Smooth muscle cell (in vitro differentiated cells): ENCODE data around the gene PDGFRB. TPM values are rescaled to one million over a fixed set of nuclear protein-coding genes. Genes with fewer than 3 reads are reported as not detected.

Experiments used
- DNase-seq: peaks from one replicate; lab custom pipeline; 2025; ENCODE audit not compliant: unreplicated experiment; lab: John Stamatoyannopoulos, UW
- H2AFZ ChIP-seq: fragments of 200-600 bp; sonication (generic); 2 replicates; pipeline ENCODE4 v1.6.0; 2016; ENCODE audit warnings: antibody characterized with exemption, low read depth, mild to moderate bottlenecking
- H3F3A ChIP-seq: fragments of 200-600 bp; sonication (generic); 2 replicates; pipeline ENCODE4 v1.6.0; 2017; ENCODE audit warnings: antibody characterized with exemption, low read depth
- H3K27ac ChIP-seq: fragments of 200-600 bp; sonication (generic); 2 replicates; pipeline ENCODE4 v1.5.1; 2016; ENCODE audit warnings: low read depth, mild to moderate bottlenecking
- H3K27me3 ChIP-seq: fragments of 200-600 bp; sonication (generic); 2 replicates; pipeline ENCODE4 v1.6.1; 2016; ENCODE audit warnings: low read depth, mild to moderate bottlenecking
- H3K36me3 ChIP-seq: fragments of 200-600 bp; sonication (generic); 2 replicates; pipeline ENCODE4 v1.5.1; 2016; ENCODE audit warnings: low read depth
- H3K4me1 ChIP-seq: fragments of 200-600 bp; sonication (generic); 2 replicates; pipeline ENCODE4 v1.5.1; 2016; ENCODE audit warnings: low read depth
- H3K4me2 ChIP-seq: fragments of 200-600 bp; sonication (generic); 2 replicates; pipeline ENCODE4 v1.6.0; 2016; ENCODE audit warnings: mild to moderate bottlenecking
- H3K4me3 ChIP-seq: fragments of 200-600 bp; sonication (generic); 2 replicates; pipeline ENCODE4 v1.5.1; 2016; ENCODE audit warnings: mild to moderate bottlenecking
- H3K79me2 ChIP-seq: fragments of 200-600 bp; sonication (generic); 2 replicates; pipeline ENCODE4 v1.6.0; 2016; ENCODE audit warnings: low read depth, mild to moderate bottlenecking
- H3K9ac ChIP-seq: fragments of 200-600 bp; sonication (generic); 2 replicates; pipeline ENCODE4 v1.6.0; 2016; ENCODE audit warnings: low read depth
- H3K9me3 ChIP-seq: fragments of 200-600 bp; sonication (generic); replicated peaks from 2 replicates; pipeline ENCODE4 v1.5.1; 2016; ENCODE audit warnings: low read depth
- H4K20me1 ChIP-seq: fragments of 200-600 bp; sonication (generic); 2 replicates; pipeline ENCODE4 v1.6.0; 2016; ENCODE audit warnings: low read depth
- CTCF ChIP-seq: fragments of 200-600 bp; sonication (generic); IDR thresholded peaks from 2 replicates; pipeline ENCODE4 v1.5.1; 2017; ENCODE audit warnings: borderline replicate concordance, mild to moderate bottlenecking, antibody characterized with exemption; ENCODE audit not compliant: insufficient read depth, poor library complexity, severe bottlenecking
- WGBS: methylation state at CpG from one replicate; pipeline ENCODE4 v1.1.7; 2016; ENCODE audit warnings: low lambda C conversion rate; 5-methylcytosine and 5-hydroxymethylcytosine counted together
- polyA plus RNA-seq: library from polyadenylated mRNA; unstranded; fragments of >200 nt; fragmentation: Nextera tagmentation; extraction: Ambion mirVana; gene quantifications from 2 replicates; pipeline ENCODE4 v1.2.1, GENCODE V29; 2016
- total RNA-seq: library from RNA; depleted of rRNA; stranded (reverse); fragments of >200 nt; gene quantifications from 2 replicates; pipeline ENCODE4 v1.2.3, GENCODE V29; 2014

PDGFRB gene
- total and polyA plus RNA-seq, 2 experiments from 2014 or later: 370 to 522 TPM

GRCh38 chr5:150161242-150162141 lies 5.8 kb upstream of the PDGFRB start:
- DNase-seq: peak; percentile 73
- Histone ChIP-seq H3K4me1 (peaks cover 3% of the 10 kb centered on the region), H3K9me3 (no peaks in the 10 kb centered on the region), H3K4me2 (no peak overlapping the region), H3K36me3 (no peaks in the 10 kb centered on the region), H4K20me1 (no peaks in the 10 kb centered on the region), H3K4me3 (no peak overlapping the region), H3K27ac (peak overlapping the region; percentile 100), H2AFZ (no peak overlapping the region), H3K79me2 (no peaks in the 10 kb centered on the region), H3K9ac (no peak overlapping the region), H3K27me3 (peaks cover 9% of the 10 kb centered on the region), H3F3A (peaks cover 13% of the 10 kb centered on the region)
- peak; percentile 89 for TF ChIP-seq CTCF
- WGBS: 24% methylated on average over 14 of the region's 14 CpGs

GRCh38 chr5:150160448-150161081 lies 4.9 kb upstream of the PDGFRB start:
- H3K4me1 ChIP-seq: peaks cover 3% of the 10 kb centered on the region
- peak overlapping the region; percentile 16 for H3K4me2 ChIP-seq
- H4K20me1 ChIP-seq: no peaks in the 10 kb centered on the region

GRCh38 chr5:150159741-150160179 lies 4.1 kb upstream of the PDGFRB start:
- H3K27ac ChIP-seq: peak overlapping the region; percentile 100
- no peak overlapping the region for H2AFZ ChIP-seq
- H3K9me3 ChIP-seq: no peaks in the 10 kb centered on the region
- H4K20me1 ChIP-seq: no peaks in the 10 kb centered on the region
- no peak for DNase-seq
- peaks cover 13% of the 10 kb centered on the region for H3F3A ChIP-seq
- H3K4me1 ChIP-seq: peaks cover 9% of the 10 kb centered on the region
- no peak for TF ChIP-seq CTCF
- peak overlapping the region; percentile 16 for H3K4me2 ChIP-seq
- H3K4me3 ChIP-seq: no peak overlapping the region
- 15% methylated on average over 9 of the region's 9 CpGs for WGBS
- no peaks in the 10 kb centered on the region for H3K36me3 ChIP-seq
- peaks cover 7% of the 10 kb centered on the region for H3K79me2 ChIP-seq
- no peaks in the 10 kb centered on the region for H3K27me3 ChIP-seq
- peak overlapping the region; percentile 82 for H3K9ac ChIP-seq

More at GRCh38 chr5:150160448-150161081, 4.9 kb upstream of the PDGFRB start:
- Histone ChIP-seq H3K9me3 (no peaks in the 10 kb centered on the region), H3K9ac (peak overlapping the region; percentile 82), H3K79me2 (no peaks in the 10 kb centered on the region), H3K36me3 (no peaks in the 10 kb centered on the region), H3K27ac (peak overlapping the region; percentile 100), H3K27me3 (no peaks in the 10 kb centered on the region), H2AFZ (no peak overlapping the region), H3F3A (peaks cover 13% of the 10 kb centered on the region), H3K4me3 (no peak overlapping the region)
- DNase-seq: no peak
- 35% methylated on average over 5 of the region's 5 CpGs for WGBS
- no peak for TF ChIP-seq CTCF
